PC-9 (cell line): ENCODE data around the gene PKP3. TPM values are rescaled to one million over a fixed set of nuclear protein-coding genes. Genes with fewer than 3 reads are reported as not detected.

ENCODE experiments used
- BruUV-seq: library from RNA; stranded (reverse); fragments of 400-500 nt; replicated peaks from 2 replicates; lab custom pipeline; 2021; lab: Mats Ljungman, UMichigan
- CTCF ChIA-PET: fragments of 300-600 bp; sonication (Branson Sonifier 250); formaldehyde crosslinking; loops from one replicate; lab custom pipeline; 2022; ENCODE audit warnings: antibody characterized with exemption; lab: Charles Lee
- POLR2A ChIA-PET: fragments of 300-600 bp; sonication (Branson Sonifier 250); formaldehyde crosslinking; loops from one replicate; lab custom pipeline; 2022; ENCODE audit warnings: antibody characterized with exemption; ENCODE audit not compliant: unreplicated experiment; lab: Charles Lee
- DNase-seq, 2 experiments: peaks; one replicate each; pipeline versions ENCODE4 v3.0.0 to v3.0.0-alpha.2; 2015 to 2022; ENCODE audit warnings: mixed read lengths in 1 of 2
- H2AFZ ChIP-seq: fragments of 200-600 bp; sonication (generic); 2 replicates; pipeline ENCODE4 v1.8.1; 2017; ENCODE audit warnings: antibody characterized with exemption
- H3F3A ChIP-seq: fragments of 200-600 bp; sonication (generic); 2 replicates; pipeline ENCODE4 v1.8.1; 2017; ENCODE audit warnings: antibody characterized with exemption, mild to moderate bottlenecking, low read depth; ENCODE audit not compliant: insufficient read depth
- H3K27ac ChIP-seq: fragments of 200-600 bp; sonication (generic); 2 replicates; pipeline ENCODE4 v1.6.1; 2016; ENCODE audit warnings: mixed run types
- H3K27me3 ChIP-seq: fragments of 200-600 bp; sonication (generic); 2 replicates; pipeline ENCODE4 v1.6.1; 2016; ENCODE audit warnings: low read depth, mixed run types; ENCODE audit not compliant: insufficient read depth
- H3K36me3 ChIP-seq: fragments of 200-600 bp; sonication (generic); 2 replicates; pipeline ENCODE4 v1.6.1; 2016; ENCODE audit warnings: low read depth, mixed run types
- H3K4me1 ChIP-seq: fragments of 200-600 bp; sonication (generic); replicated peaks from 2 replicates; pipeline ENCODE4 v1.6.1; 2016; ENCODE audit warnings: mixed run types; ENCODE audit not compliant: insufficient read depth
- H3K4me2 ChIP-seq: fragments of 200-600 bp; sonication (generic); 2 replicates; pipeline ENCODE4 v1.6.1; 2017; ENCODE audit warnings: mixed run types
- H3K4me3 ChIP-seq: fragments of 200-600 bp; sonication (generic); 2 replicates; pipeline ENCODE4 v1.6.1; 2016; ENCODE audit warnings: mixed run types
- H3K79me2 ChIP-seq: fragments of 200-600 bp; sonication (generic); 2 replicates; pipeline ENCODE4 v1.6.1; 2017; ENCODE audit warnings: low read depth, mixed run types
- H3K9me2 ChIP-seq: fragments of 200-600 bp; sonication (generic); 2 replicates; pipeline ENCODE4 v1.8.1; 2017; ENCODE audit warnings: mild to moderate bottlenecking; ENCODE audit not compliant: insufficient read depth
- H3K9me3 ChIP-seq: fragments of 200-600 bp; sonication (generic); 2 replicates; pipeline ENCODE4 v1.8.1; 2016; ENCODE audit warnings: low read depth; ENCODE audit not compliant: insufficient read depth
- H4K20me1 ChIP-seq: fragments of 200-600 bp; sonication (generic); 2 replicates; pipeline ENCODE4 v1.8.1; 2017; ENCODE audit not compliant: insufficient read depth
- EZH2 ChIP-seq: fragments of 200-600 bp; sonication (generic); IDR thresholded peaks from 2 replicates; pipeline ENCODE4 v1.8.0; 2017; ENCODE audit warnings: antibody characterized with exemption, low read depth
- intact Hi-C: fragments of 100-400 bp; cut with micrococcal nuclease; formaldehyde crosslinking; loops from one replicate; pipeline ENCODE4 v1.10.0; 2022; ENCODE audit not compliant: unreplicated experiment
- total RNA-seq: library from RNA; stranded (reverse); gene quantifications from 2 replicates; pipeline ENCODE4 v1.2.3, GENCODE V29; 2021
- TF ChIP-seq, protein P1 (sequence below): fragments of 200-600 bp; sonication (generic); conservative IDR thresholded peaks from 2 replicates; pipeline ENCODE4 v1.6.1; 2017; ENCODE audit warnings: mixed run types, antibody characterized with exemption, mild to moderate bottlenecking, moderate library complexity

PKP3 gene
- total RNA-seq, 1 experiment from 2014 or later: 83.7 TPM

GRCh38 chr11:370070-370941, 23.7 kb upstream of the PKP3 start:
- Histone ChIP-seq H3K9me2 (no peaks in the 10 kb centered on the region), H3F3A (peaks cover 11% of the 10 kb centered on the region), H3K4me3 (no peak overlapping the region), H3K27ac (no peak overlapping the region), H3K79me2 (no peaks in the 10 kb centered on the region), H3K4me2 (peak overlapping the region; percentile 23; the same call in 1 of the 2 replicates), H4K20me1 (no peaks in the 10 kb centered on the region), H2AFZ (no peak overlapping the region), H3K27me3 (peaks cover 15% of the 10 kb centered on the region), H3K9me3 (no peaks in the 10 kb centered on the region), H3K36me3 (no peaks in the 10 kb centered on the region), H3K4me1 (peaks cover 8% of the 10 kb centered on the region; the same call in 1 of the 2 replicates)
- ChIA-PET POLR2A (interaction anchor here (0.6 kb wide), 2 partner anchors 72 to 377 kb away, joined by 3 read pairs; partner anchors contain the start of genes ANO9 and TALDO1), CTCF (no interaction called here)
- no peak for TF ChIP-seq EZH2
- TF ChIP-seq, protein P1, sequence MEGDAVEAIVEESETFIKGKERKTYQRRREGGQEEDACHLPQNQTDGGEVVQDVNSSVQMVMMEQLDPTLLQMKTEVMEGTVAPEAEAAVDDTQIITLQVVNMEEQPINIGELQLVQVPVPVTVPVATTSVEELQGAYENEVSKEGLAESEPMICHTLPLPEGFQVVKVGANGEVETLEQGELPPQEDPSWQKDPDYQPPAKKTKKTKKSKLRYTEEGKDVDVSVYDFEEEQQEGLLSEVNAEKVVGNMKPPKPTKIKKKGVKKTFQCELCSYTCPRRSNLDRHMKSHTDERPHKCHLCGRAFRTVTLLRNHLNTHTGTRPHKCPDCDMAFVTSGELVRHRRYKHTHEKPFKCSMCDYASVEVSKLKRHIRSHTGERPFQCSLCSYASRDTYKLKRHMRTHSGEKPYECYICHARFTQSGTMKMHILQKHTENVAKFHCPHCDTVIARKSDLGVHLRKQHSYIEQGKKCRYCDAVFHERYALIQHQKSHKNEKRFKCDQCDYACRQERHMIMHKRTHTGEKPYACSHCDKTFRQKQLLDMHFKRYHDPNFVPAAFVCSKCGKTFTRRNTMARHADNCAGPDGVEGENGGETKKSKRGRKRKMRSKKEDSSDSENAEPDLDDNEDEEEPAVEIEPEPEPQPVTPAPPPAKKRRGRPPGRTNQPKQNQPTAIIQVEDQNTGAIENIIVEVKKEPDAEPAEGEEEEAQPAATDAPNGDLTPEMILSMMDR: no peak
- BruUV-seq: no TSS peak
- DNase-seq: no peak
- intact Hi-C loops: no loop called here

DNA sequence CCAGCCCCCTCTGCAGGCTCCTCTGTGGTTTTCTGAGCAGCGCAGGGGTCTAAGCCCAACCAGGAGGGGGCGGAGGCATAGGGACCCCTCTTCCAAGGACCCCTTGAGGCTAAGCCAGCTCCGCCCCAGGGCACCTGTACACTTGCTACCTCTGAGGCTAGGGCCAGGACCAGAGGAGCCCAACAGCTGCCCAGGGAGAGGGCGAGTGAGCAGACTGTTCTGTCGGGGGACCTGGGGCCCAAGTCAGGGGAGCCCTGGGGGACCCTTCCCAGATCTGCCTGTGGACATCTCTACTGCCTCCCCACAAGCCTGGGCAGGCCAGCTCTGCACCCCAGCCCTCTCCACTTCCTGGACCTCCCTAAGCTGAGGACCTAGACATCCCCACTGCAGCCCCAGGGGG, 23.0 kb upstream of the PKP3 start:
- no peak for TF ChIP-seq EZH2
- TF ChIP-seq, protein P1: no peak
- Histone ChIP-seq H3K27ac (no peak overlapping the region), H3K9me2 (no peaks in the 10 kb centered on the region), H3K4me1 (peaks cover 8% of the 10 kb centered on the region; the same call in 1 of the 2 replicates), H4K20me1 (no peaks in the 10 kb centered on the region), H3K36me3 (no peaks in the 10 kb centered on the region), H3K27me3 (peaks cover 15% of the 10 kb centered on the region), H3K4me2 (no peak overlapping the region), H3K4me3 (no peak overlapping the region), H2AFZ (no peak overlapping the region), H3K9me3 (no peaks in the 10 kb centered on the region), H3K79me2 (no peaks in the 10 kb centered on the region), H3F3A (peaks cover 11% of the 10 kb centered on the region)
- no peak for DNase-seq
- intact Hi-C loops: no loop called here
- ChIA-PET POLR2A (interaction anchor here (0.6 kb wide), 1 partner anchor 71 kb away, joined by 3 read pairs; the partner anchor contains the start of gene ANO9), CTCF (no interaction called here)
- no TSS peak for BruUV-seq

DNA sequence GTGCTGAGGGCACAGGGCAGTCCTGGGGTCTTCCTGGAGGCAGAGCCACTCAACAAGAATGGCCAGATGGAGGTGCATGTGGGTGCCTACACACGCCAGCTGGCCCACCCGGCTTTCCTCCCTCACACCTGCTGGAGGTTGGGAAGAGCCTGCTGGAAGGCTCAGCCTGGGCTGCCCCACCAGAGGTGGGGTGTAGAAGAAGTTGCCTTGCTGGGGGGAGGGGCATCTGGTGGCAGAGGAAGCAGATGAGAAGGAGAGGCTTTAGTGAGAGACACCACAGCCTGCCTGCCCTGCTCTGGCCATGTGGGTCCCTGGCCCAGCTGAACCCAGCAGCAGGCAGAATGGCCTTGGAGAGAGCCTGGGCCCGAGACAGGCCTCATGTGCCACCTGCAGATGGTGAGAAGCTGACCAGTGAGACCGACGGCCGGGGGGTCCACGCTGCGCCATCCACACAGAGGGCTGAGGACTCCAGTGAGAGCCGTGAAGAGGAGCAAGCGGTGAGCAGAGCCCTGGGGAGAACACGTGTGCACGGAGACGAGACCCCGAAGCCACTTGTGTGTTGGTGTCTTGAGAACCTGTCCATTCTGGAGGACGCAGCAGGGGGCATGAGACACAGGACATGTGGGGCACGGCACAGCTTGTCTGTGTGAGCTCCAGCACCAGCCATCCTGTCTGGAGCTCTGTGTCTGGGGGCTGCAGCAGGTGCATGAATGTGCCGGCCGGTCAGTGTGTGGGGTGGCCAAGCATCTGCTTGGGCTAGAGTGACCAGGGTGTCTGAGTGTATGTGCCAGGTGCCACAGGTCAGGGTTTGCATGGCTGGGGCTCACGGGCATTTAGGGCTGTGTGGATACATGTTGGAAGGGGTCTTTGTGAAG, 22.1 kb upstream of the PKP3 start:
- no peak for DNase-seq
- no TSS peak for BruUV-seq
- Histone ChIP-seq H2AFZ (no peak overlapping the region), H3K9me2 (no peaks in the 10 kb centered on the region), H3K9me3 (no peaks in the 10 kb centered on the region), H3K27me3 (peaks cover 15% of the 10 kb centered on the region), H3K27ac (no peak overlapping the region), H3K4me3 (no peak overlapping the region), H3K4me2 (no peak overlapping the region), H3F3A (peaks cover 11% of the 10 kb centered on the region), H3K4me1 (peaks cover 8% of the 10 kb centered on the region; the same call in 1 of the 2 replicates), H3K36me3 (no peaks in the 10 kb centered on the region), H4K20me1 (no peaks in the 10 kb centered on the region), H3K79me2 (no peaks in the 10 kb centered on the region)
- ChIA-PET CTCF (no interaction called here), POLR2A (no interaction called here)
- intact Hi-C loops: no loop called here
- TF ChIP-seq EZH2: no peak
- TF ChIP-seq, protein P1: no peak
